CD14-positive monocyte (primary cell): ENCODE results near the gene BFAR. TPM values are rescaled to one million over a fixed set of nuclear protein-coding genes. Genes with fewer than 3 reads are reported as not detected.
A peak's percentile ranks its signal among the peaks of the same experiment; 100 is the strongest.

Source experiments
- DNase-seq, 3 donors: peaks; one replicate each; pipeline ENCODE4 v3.0.0-alpha.2; 2011 to 2022
- H2AFZ ChIP-seq: 2 replicates; pipeline ENCODE4 v1.6.0; 2012; ENCODE audit warnings: mild to moderate bottlenecking, low read depth, low read length, inconsistent platforms; ENCODE audit not compliant: insufficient read depth, poor library complexity, severe bottlenecking
- H3K27ac ChIP-seq, 2 donors: 1 replicate in 1 of 2; 2 replicates in 1 of 2; pipeline ENCODE4 v1.5.1; 2012 to 2013; ENCODE audit warnings: low read length in 2 of 2, control low read depth in 1 of 2, inconsistent platforms in 1 of 2, low read depth in 1 of 2, mild to moderate bottlenecking in 1 of 2
- H3K27me3 ChIP-seq, 2 donors: one replicate each; pipeline versions ENCODE4 v1.6.0 to v1.6.1; 2011 to 2013; ENCODE audit warnings: low read length in 2 of 2; ENCODE audit not compliant: control insufficient read depth in 2 of 2, insufficient read depth in 2 of 2
- H3K36me3 ChIP-seq, 2 donors: replicated peaks in 1 of 2; 1 replicate in 1 of 2; 2 replicates in 1 of 2; pipeline versions ENCODE4 v1.5.1 to v1.6.1; 2012 to 2013; ENCODE audit warnings: low read length in 2 of 2, control low read depth in 1 of 2, inconsistent platforms in 1 of 2, mild to moderate bottlenecking in 1 of 2; ENCODE audit not compliant: insufficient read depth in 2 of 2, control insufficient read depth in 1 of 2
- H3K4me1 ChIP-seq, 2 donors: 1 replicate in 1 of 2; 2 replicates in 1 of 2; pipeline versions ENCODE4 v1.5.1 to v1.6.1; 2012 to 2013; ENCODE audit warnings: low read length in 2 of 2, control low read depth in 1 of 2, inconsistent platforms in 1 of 2, mild to moderate bottlenecking in 1 of 2, moderate library complexity in 1 of 2; ENCODE audit not compliant: insufficient read depth in 2 of 2, control insufficient read depth in 1 of 2
- H3K4me2 ChIP-seq: replicated peaks from 2 replicates; pipeline ENCODE3; 2012; ENCODE audit warnings: low read length, moderate library complexity, mild to moderate bottlenecking; ENCODE audit not compliant: poor library complexity, severe bottlenecking; ENCODE audit errors: extremely low read depth
- H3K4me3 ChIP-seq, 3 experiments: fragments of 200-600 bp in 1 of 3; sonication (generic) in 1 of 3; replicated peaks in 1 of 3; 1 replicate in 2 of 3; 2 replicates in 1 of 3; pipeline ENCODE4 v1.5.1; 2011 to 2013; ENCODE audit warnings: low read length in 3 of 3, mild to moderate bottlenecking in 3 of 3, control low read depth in 2 of 3, low read depth in 2 of 3, inconsistent platforms in 1 of 3, moderate library complexity in 1 of 3
- H3K79me2 ChIP-seq: 2 replicates; pipeline ENCODE4 v1.6.0; 2012; ENCODE audit warnings: mild to moderate bottlenecking, control low read depth, inconsistent platforms, low read length, moderate library complexity; ENCODE audit not compliant: insufficient read depth
- H3K9ac ChIP-seq: 2 replicates; pipeline ENCODE4 v1.6.0; 2017; ENCODE audit warnings: low read length, mild to moderate bottlenecking; ENCODE audit not compliant: insufficient read depth, poor library complexity, severe bottlenecking
- H3K9me3 ChIP-seq, 2 donors: replicated peaks in 1 of 2; 1 replicate in 1 of 2; 2 replicates in 1 of 2; pipeline versions ENCODE4 v1.5.1 to v1.6.1; 2012 to 2013; ENCODE audit warnings: low read length in 2 of 2, control low read depth in 1 of 2; ENCODE audit not compliant: control insufficient read depth in 1 of 2, insufficient read depth in 1 of 2
- H4K20me1 ChIP-seq: 2 replicates; pipeline ENCODE4 v1.6.0; 2012; ENCODE audit warnings: mild to moderate bottlenecking, low read length, control low read depth, moderate library complexity; ENCODE audit not compliant: insufficient read depth
- H3K27ac Mint-ChIP-seq, 7 donors: one replicate each; pipeline ENCODE4 v1.8.0; 2020; ENCODE audit warnings: mild to moderate bottlenecking in 7 of 7, mixed read lengths in 7 of 7, moderate library complexity in 6 of 7, inconsistent platforms in 2 of 7
- H3K27me3 Mint-ChIP-seq, 3 donors: one replicate each; pipeline ENCODE4 v1.8.0; 2021 to 2022; ENCODE audit warnings: low read depth in 3 of 3, mild to moderate bottlenecking in 3 of 3, mixed read lengths in 3 of 3, moderate library complexity in 3 of 3, inconsistent platforms in 1 of 3
- H3K36me3 Mint-ChIP-seq, 2 donors: one replicate each; pipeline ENCODE4 v1.8.0; 2020; ENCODE audit warnings: mixed read lengths in 2 of 2, inconsistent platforms in 1 of 2, mild to moderate bottlenecking in 1 of 2
- H3K4me1 Mint-ChIP-seq: one replicate; pipeline ENCODE4 v1.8.0; 2020; ENCODE audit warnings: mild to moderate bottlenecking, mixed read lengths
- H3K4me3 Mint-ChIP-seq, 2 donors: one replicate each; pipeline ENCODE4 v1.8.0; 2020; ENCODE audit warnings: mild to moderate bottlenecking in 2 of 2, mixed read lengths in 2 of 2, moderate library complexity in 1 of 2
- H3K9me3 Mint-ChIP-seq, 7 donors: one replicate each; pipeline ENCODE4 v1.8.0; 2020 to 2022; ENCODE audit warnings: mixed read lengths in 7 of 7, mild to moderate bottlenecking in 6 of 7, moderate library complexity in 6 of 7, inconsistent platforms in 2 of 7
- CTCF ChIP-seq: fragments of 200-600 bp; IDR thresholded peaks from one replicate; pipeline ENCODE4 v1.8.0; 2022; ENCODE audit warnings: antibody characterized with exemption, mild to moderate bottlenecking
- WGBS: methylation state at CpG from one replicate; pipeline ENCODE4 v1.1.5; 2013; ENCODE audit warnings: missing lambda C conversion rate; ENCODE audit not compliant: insufficient coverage; 5-methylcytosine and 5-hydroxymethylcytosine counted together
- intact Hi-C, 2 donors: fragments of 100-400 bp; cut with micrococcal nuclease; formaldehyde crosslinking; loops; one replicate each; pipeline versions ENCODE4 v1.15.0 to v1.15.1; 2023
- polyA plus RNA-seq, 3 donors: library from polyadenylated mRNA; depleted of rRNA in 1 of 3; unstranded in 2 of 3; stranded (reverse) in 1 of 3; fragments of 300-500 nt in 2 of 3; fragments of >200 nt in 1 of 3; fragmentation: Illumina TruSeq in 2 of 3; gene quantifications; 1 replicate in 2 of 3; 2 replicates in 1 of 3; pipeline ENCODE4 v1.2.3, GENCODE V29; 2012 to 2021

The BFAR gene
- polyA plus RNA-seq, 3 donors: 27.5 to 36.0 (median 28.6) TPM

- Mint-ChIP-seq H3K4me1 (no peaks in the 10 kb centered on the region), H3K4me3 (no peak overlapping the region), H3K9me3 (no peaks in the 10 kb centered on the region), H3K36me3 (peaks cover 69 to 89% of the 10 kb centered on the region in 2 donors), H3K27ac (peak overlapping the region in 2 of 7 donors; percentile 3 to 27), H3K27me3 (no peaks in the 10 kb centered on the region)
- no peak for TF ChIP-seq CTCF
- Histone ChIP-seq H3K4me2 (no peak overlapping the region), H3K27me3 (no peaks in the 10 kb centered on the region), H4K20me1 (no peaks in the 10 kb centered on the region), H2AFZ (no peak overlapping the region), H3K4me1 (no peaks in the 10 kb centered on the region), H3K36me3 (peaks cover 68 to 99% of the 10 kb centered on the region in 2 donors), H3K27ac (no peak overlapping the region), H3K9me3 (no peaks in the 10 kb centered on the region), H3K79me2 (no peaks in the 10 kb centered on the region), H3K4me3 (no peak overlapping the region), H3K9ac (no peak overlapping the region)
- intact Hi-C loops: no loop called here
- WGBS: 95% methylated on average over 3 of the region's 6 CpGs
- DNase-seq: no peak
Measured at GRCh38 chr16:14602443-14602963, 30.2 kb upstream of the BFAR start.

DNA sequence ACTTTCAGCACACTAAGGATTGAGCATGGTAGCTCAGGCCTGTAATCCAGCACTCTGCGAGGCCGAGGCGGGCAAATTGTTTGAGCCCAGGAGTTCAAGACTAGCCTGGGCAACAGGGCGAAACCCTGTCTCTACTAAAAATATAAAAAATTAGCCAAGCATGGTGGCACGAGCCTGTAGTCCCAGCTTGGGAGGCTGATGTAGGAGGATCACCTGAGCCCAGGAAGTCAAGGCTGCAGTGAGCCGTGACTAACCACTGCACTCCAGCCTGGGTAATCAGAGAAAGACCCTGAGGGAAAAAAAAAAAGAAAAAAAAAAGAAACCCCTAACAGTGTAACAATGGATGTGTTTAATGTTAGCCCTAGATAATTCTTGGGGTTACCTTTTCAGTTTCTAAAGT is 26.6 kb upstream of the BFAR start:
- intact Hi-C loops: no loop called here
- H3K9me3 ChIP-seq: no peaks in the 10 kb centered on the region
- no peak for DNase-seq
- H3K36me3 ChIP-seq: peaks cover 76 to 100% of the 10 kb centered on the region in 2 donors
- H2AFZ ChIP-seq: no peak overlapping the region
- Mint-ChIP-seq H3K4me3 (no peak overlapping the region), H3K27me3 (no peaks in the 10 kb centered on the region), H3K4me1 (no peaks in the 10 kb centered on the region), H3K9me3 (no peaks in the 10 kb centered on the region), H3K36me3 (peaks cover 69 to 93% of the 10 kb centered on the region in 2 donors), H3K27ac (no peak overlapping the region)
- H3K27me3 ChIP-seq: no peaks in the 10 kb centered on the region
- no peak overlapping the region for H3K4me3 ChIP-seq
- no peak overlapping the region for H3K27ac ChIP-seq
- no peaks in the 10 kb centered on the region for H4K20me1 ChIP-seq
- H3K4me2 ChIP-seq: no peak overlapping the region
- no peak overlapping the region for H3K9ac ChIP-seq
- no peaks in the 10 kb centered on the region for H3K79me2 ChIP-seq
- no CpG with 5 or more reads among the region's 6 CpGs for WGBS
- no peaks in the 10 kb centered on the region for H3K4me1 ChIP-seq
- TF ChIP-seq CTCF: no peak
